PC-9 (cell line): ENCODE data around the gene PVALB. TPM values are rescaled to one million over a fixed set of nuclear protein-coding genes. Genes with fewer than 3 reads are reported as not detected.

ENCODE experiments used
- BruUV-seq: library from RNA; stranded (reverse); fragments of 400-500 nt; replicated peaks from 2 replicates; lab custom pipeline; 2021; lab: Mats Ljungman, UMichigan
- CTCF ChIA-PET: fragments of 300-600 bp; sonication (Branson Sonifier 250); formaldehyde crosslinking; loops from one replicate; lab custom pipeline; 2022; ENCODE audit warnings: antibody characterized with exemption; lab: Charles Lee
- POLR2A ChIA-PET: fragments of 300-600 bp; sonication (Branson Sonifier 250); formaldehyde crosslinking; loops from one replicate; lab custom pipeline; 2022; ENCODE audit warnings: antibody characterized with exemption; ENCODE audit not compliant: unreplicated experiment; lab: Charles Lee
- DNase-seq, 2 experiments: peaks; one replicate each; pipeline versions ENCODE4 v3.0.0 to v3.0.0-alpha.2; 2015 to 2022; ENCODE audit warnings: mixed read lengths in 1 of 2
- H2AFZ ChIP-seq: fragments of 200-600 bp; sonication (generic); 2 replicates; pipeline ENCODE4 v1.8.1; 2017; ENCODE audit warnings: antibody characterized with exemption
- H3F3A ChIP-seq: fragments of 200-600 bp; sonication (generic); 2 replicates; pipeline ENCODE4 v1.8.1; 2017; ENCODE audit warnings: antibody characterized with exemption, mild to moderate bottlenecking, low read depth; ENCODE audit not compliant: insufficient read depth
- H3K27ac ChIP-seq: fragments of 200-600 bp; sonication (generic); 2 replicates; pipeline ENCODE4 v1.6.1; 2016; ENCODE audit warnings: mixed run types
- H3K27me3 ChIP-seq: fragments of 200-600 bp; sonication (generic); 2 replicates; pipeline ENCODE4 v1.6.1; 2016; ENCODE audit warnings: low read depth, mixed run types; ENCODE audit not compliant: insufficient read depth
- H3K36me3 ChIP-seq: fragments of 200-600 bp; sonication (generic); 2 replicates; pipeline ENCODE4 v1.6.1; 2016; ENCODE audit warnings: low read depth, mixed run types
- H3K4me1 ChIP-seq: fragments of 200-600 bp; sonication (generic); replicated peaks from 2 replicates; pipeline ENCODE4 v1.6.1; 2016; ENCODE audit warnings: mixed run types; ENCODE audit not compliant: insufficient read depth
- H3K4me2 ChIP-seq: fragments of 200-600 bp; sonication (generic); 2 replicates; pipeline ENCODE4 v1.6.1; 2017; ENCODE audit warnings: mixed run types
- H3K4me3 ChIP-seq: fragments of 200-600 bp; sonication (generic); 2 replicates; pipeline ENCODE4 v1.6.1; 2016; ENCODE audit warnings: mixed run types
- H3K79me2 ChIP-seq: fragments of 200-600 bp; sonication (generic); 2 replicates; pipeline ENCODE4 v1.6.1; 2017; ENCODE audit warnings: low read depth, mixed run types
- H3K9me2 ChIP-seq: fragments of 200-600 bp; sonication (generic); 2 replicates; pipeline ENCODE4 v1.8.1; 2017; ENCODE audit warnings: mild to moderate bottlenecking; ENCODE audit not compliant: insufficient read depth
- H3K9me3 ChIP-seq: fragments of 200-600 bp; sonication (generic); 2 replicates; pipeline ENCODE4 v1.8.1; 2016; ENCODE audit warnings: low read depth; ENCODE audit not compliant: insufficient read depth
- H4K20me1 ChIP-seq: fragments of 200-600 bp; sonication (generic); 2 replicates; pipeline ENCODE4 v1.8.1; 2017; ENCODE audit not compliant: insufficient read depth
- CTCF ChIP-seq: fragments of 200-600 bp; sonication (generic); conservative IDR thresholded peaks from 2 replicates; pipeline ENCODE4 v1.6.1; 2017; ENCODE audit warnings: mixed run types, antibody characterized with exemption, mild to moderate bottlenecking, moderate library complexity
- EZH2 ChIP-seq: fragments of 200-600 bp; sonication (generic); IDR thresholded peaks from 2 replicates; pipeline ENCODE4 v1.8.0; 2017; ENCODE audit warnings: antibody characterized with exemption, low read depth
- intact Hi-C: fragments of 100-400 bp; cut with micrococcal nuclease; formaldehyde crosslinking; loops from one replicate; pipeline ENCODE4 v1.10.0; 2022; ENCODE audit not compliant: unreplicated experiment
- total RNA-seq: library from RNA; stranded (reverse); gene quantifications from 2 replicates; pipeline ENCODE4 v1.2.3, GENCODE V29; 2021

Gene PVALB
- total RNA-seq, 1 experiment from 2014 or later, result not detected

- CTCF ChIA-PET, result interaction anchor here (0.6 kb wide), 1 partner anchor 34 kb away, joined by 3 read pairs; no protein-coding TSS in a partner anchor
- H3F3A ChIP-seq, result no peaks in the 10 kb centered on the region; the same call in 1 of the 2 replicates
- no peaks in the 10 kb centered on the region for H4K20me1 ChIP-seq
- no TSS peak for BruUV-seq
- no peaks in the 10 kb centered on the region for H3K4me1 ChIP-seq
- no peak overlapping the region for H3K4me2 ChIP-seq
- H2AFZ ChIP-seq, result no peak overlapping the region
- no peaks in the 10 kb centered on the region for H3K9me2 ChIP-seq
- intact Hi-C loops, result no loop called here
- no peak overlapping the region for H3K4me3 ChIP-seq
- no peak for TF ChIP-seq CTCF
- no peak for TF ChIP-seq EZH2
- no peak for DNase-seq
- H3K27ac ChIP-seq, result no peak overlapping the region
- POLR2A ChIA-PET, result no interaction called here
- no peaks in the 10 kb centered on the region for H3K27me3 ChIP-seq
- no peaks in the 10 kb centered on the region for H3K36me3 ChIP-seq
- no peaks in the 10 kb centered on the region for H3K9me3 ChIP-seq
- H3K79me2 ChIP-seq, result no peaks in the 10 kb centered on the region
Observed at GRCh38 chr22:36846949-36847348, 30.1 kb upstream of the PVALB start.

GRCh38 chr22:36846271-36846670, 29.4 kb upstream of the PVALB start:
- intact Hi-C loops, result no loop called here
- TF ChIP-seq CTCF (no peak), EZH2 (no peak)
- no TSS peak for BruUV-seq
- Histone ChIP-seq H3K36me3 (no peaks in the 10 kb centered on the region), H3K4me3 (no peak overlapping the region), H3K4me1 (no peaks in the 10 kb centered on the region), H3F3A (no peaks in the 10 kb centered on the region), H3K79me2 (no peaks in the 10 kb centered on the region), H3K9me2 (no peaks in the 10 kb centered on the region), H3K9me3 (no peaks in the 10 kb centered on the region), H3K27ac (no peak overlapping the region), H3K27me3 (no peaks in the 10 kb centered on the region), H2AFZ (no peak overlapping the region), H3K4me2 (no peak overlapping the region), H4K20me1 (no peaks in the 10 kb centered on the region)
- no peak for DNase-seq
- POLR2A ChIA-PET, result no interaction called here
- CTCF ChIA-PET, result interaction anchor here (0.6 kb wide), 1 partner anchor 34 kb away, joined by 3 read pairs; no protein-coding TSS in a partner anchor

GRCh38 chr22:36840106-36840505, 23.3 kb upstream of the PVALB start:
- Histone ChIP-seq H3F3A (peaks cover 20% of the 10 kb centered on the region; the same call in 1 of the 2 replicates), H3K9me3 (peaks cover 8% of the 10 kb centered on the region; the same call in 1 of the 2 replicates), H3K4me3 (no peak overlapping the region), H2AFZ (peak overlapping the region; percentile 39; the same call in 1 of the 2 replicates), H3K27ac (peak overlapping the region; percentile 70), H3K4me2 (peak overlapping the region; percentile 55), H3K9me2 (no peaks in the 10 kb centered on the region), H4K20me1 (no peaks in the 10 kb centered on the region), H3K36me3 (no peaks in the 10 kb centered on the region), H3K79me2 (no peaks in the 10 kb centered on the region), H3K4me1 (peaks cover 35% of the 10 kb centered on the region), H3K27me3 (no peaks in the 10 kb centered on the region)
- no peak for DNase-seq
- ChIA-PET POLR2A (no interaction called here), CTCF (interaction anchor here (0.6 to 1.7 kb wide), 2 partner anchors 16 to 159 kb away, joined by 3 to 7 read pairs; no protein-coding TSS in a partner anchor)
- intact Hi-C loops, result no loop called here
- TF ChIP-seq CTCF, result no peak
- no peak for TF ChIP-seq EZH2
- no TSS peak for BruUV-seq
